GM18498 (cell line): ENCODE results near the gene TFDP2.
"Not testable (repeated sequence)": the region's sequence is repeated elsewhere in the genome, so short reads cannot be mapped to it uniquely, and the experiment has no call there.

Experiments
- ATAC-seq: cut with Tn5 transposase; IDR thresholded peaks from one replicate; pipeline ENCODE4 v1.9.1; 2021; ENCODE audit warnings: mild to moderate bottlenecking, moderate library complexity; ENCODE audit not compliant: unreplicated experiment

The TFDP2 gene, protein sequence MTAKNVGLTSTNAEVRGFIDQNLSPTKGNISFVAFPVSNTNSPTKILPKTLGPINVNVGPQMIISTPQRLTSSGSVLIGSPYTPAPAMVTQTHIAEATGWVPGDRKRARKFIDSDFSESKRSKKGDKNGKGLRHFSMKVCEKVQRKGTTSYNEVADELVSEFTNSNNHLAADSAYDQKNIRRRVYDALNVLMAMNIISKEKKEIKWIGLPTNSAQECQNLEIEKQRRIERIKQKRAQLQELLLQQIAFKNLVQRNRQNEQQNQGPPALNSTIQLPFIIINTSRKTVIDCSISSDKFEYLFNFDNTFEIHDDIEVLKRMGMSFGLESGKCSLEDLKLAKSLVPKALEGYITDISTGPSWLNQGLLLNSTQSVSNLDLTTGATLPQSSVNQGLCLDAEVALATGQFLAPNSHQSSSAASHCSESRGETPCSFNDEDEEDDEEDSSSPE

DNA sequence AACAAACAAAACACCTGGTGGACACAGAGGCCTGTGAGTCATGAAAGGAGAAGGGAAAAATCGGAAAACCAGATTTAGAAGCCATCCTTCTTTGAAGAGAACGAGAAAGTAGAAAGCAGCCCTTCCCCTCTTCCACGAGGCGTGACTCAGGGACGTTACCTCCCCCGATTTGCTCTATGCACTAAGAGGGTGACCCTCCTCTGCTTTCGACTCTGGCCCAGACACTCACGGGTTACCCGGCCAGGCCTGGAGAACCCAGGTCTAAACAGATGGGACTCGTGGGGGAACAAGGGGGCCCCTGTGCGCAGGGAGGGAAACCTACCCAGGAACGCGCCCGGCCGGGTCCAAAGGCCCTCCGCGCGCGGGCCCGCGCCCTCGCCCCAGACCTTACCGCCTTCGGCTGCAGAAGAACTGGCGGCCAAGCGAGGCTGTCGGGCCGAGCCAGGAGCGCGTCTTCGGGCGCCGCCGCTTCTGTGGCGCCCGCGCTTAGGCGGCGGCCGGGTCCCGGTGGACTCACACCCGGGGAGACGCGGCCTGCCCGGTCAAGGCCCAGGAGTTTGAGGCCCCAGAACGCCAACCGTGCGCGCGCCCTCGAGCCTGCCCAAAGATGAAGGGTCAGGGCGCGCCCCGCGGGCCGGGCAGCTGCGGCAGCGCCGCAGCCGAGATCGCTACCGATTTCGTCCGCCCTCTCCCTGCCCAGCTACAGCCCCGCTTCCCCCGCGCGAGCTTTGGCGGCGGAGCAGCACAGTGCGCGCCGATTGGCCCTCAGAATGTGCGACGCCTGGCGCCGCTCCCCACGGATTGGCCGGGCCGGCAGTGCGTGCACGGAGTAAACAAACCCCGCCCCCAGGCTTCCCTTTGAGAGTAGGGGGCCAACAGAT, at the start of gene TFDP2:
Gene TFDP2, minus strand, starts transcription at position 753 of the 881 bp plus-strand sequence. CDS start 47,795 bp downstream, outside the sequence.
- peak; percentile 100 for ATAC-seq

DNA sequence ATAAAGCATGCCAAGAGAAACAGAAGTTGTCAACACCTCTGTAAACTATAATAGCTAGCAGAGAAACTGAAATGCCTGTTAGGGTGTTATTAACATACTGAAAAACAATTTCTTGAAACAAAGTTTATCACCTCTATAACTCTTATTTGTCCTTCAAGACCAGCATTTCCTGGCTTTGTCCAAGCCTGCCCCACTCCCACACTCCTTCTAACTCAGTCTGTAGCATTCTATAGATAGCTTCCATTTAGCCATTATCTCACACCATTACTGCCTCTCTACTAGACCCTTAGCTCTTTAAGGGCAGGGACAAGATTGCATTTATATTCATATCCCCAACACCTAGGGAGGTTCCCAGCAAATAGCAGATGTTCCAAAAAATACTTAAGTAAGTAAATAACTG, 39.5 kb upstream of the TFDP2 start:
- ATAC-seq, result no peak

DNA sequence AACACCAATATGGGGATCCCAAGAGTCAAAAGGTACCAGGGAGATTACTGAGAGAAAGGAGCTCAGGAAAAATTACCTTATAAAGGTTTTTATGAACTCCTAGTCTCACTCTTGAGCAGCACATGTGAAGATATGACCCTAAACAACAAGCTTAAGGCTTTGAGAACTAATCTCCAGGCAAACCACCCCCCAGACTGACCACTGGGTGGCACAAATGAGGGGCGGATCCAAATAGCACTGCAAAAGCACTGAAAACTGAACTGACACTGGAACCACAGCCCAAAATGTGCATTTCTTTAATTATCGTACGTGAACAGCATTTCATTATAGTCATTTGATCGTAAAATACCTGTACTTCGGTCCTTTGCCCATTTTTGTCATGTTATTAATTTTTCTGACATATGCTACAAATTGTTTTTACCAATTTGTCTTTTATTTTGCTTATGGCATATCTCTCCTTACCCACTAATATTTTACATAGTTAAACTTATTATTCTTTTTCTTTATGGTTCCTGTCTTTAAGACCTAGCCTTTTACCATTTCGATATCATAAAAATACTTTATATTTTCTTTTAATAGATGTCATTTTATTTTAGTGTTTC, 31.5 kb upstream of the TFDP2 start:
- no peak for ATAC-seq

DNA sequence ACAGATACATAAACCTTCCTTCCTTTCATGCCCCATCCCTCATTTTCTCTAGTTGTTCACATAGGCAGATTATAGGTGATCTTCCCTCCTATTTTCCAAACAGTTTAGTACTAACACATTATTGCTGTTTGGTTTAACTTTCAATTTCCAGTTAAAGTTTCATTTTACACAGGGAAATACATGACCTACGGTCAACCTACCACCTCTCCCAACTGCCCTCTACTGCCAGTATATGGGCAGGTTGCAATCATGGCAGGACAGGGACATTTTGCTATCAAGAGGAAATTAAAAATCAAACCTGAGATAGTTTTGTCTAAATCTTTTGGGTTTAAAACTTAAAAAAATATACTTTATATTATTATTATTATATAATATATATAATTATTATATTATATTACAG, 26.1 kb upstream of the TFDP2 start:
- ATAC-seq, result no peak

DNA sequence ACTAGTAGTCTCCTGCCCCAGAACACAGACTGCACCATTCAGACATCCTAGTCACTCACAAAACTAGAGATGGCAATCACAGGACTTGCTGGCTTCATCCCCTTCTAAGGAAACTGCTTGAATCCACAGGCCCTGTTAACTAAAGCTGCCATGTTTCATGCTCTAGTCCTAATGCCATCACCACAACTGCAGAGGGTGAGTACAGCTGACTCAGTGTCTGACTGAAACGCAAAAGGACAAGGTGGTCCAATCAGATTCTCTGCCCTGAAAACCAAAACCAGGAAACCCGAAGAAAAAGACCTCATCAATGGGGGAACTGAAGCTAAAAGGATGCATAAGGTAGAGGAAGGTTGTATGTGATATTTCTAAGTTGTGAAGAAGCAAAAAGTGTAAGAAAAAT, 25.2 kb upstream of the TFDP2 start:
- no peak for ATAC-seq

DNA sequence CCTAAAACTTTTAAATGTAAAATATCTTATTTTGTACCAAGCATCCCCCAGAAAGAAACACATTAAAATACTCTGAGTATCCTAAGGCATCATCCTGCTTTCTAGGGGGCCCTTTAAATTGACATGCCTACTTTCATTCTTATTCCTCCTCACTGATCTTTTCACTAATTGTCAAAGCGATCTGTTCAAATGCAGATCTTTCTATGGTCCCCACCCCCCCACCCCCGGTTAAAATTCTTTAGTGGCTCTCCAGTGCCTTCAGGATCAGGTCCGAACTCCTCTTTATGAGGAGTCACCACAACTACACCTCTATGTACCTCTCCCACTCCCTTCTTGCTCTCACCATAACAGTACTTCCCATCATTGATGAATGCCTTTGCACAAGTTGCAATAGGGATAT, 19.2 kb upstream of the TFDP2 start:
- no peak for ATAC-seq

DNA sequence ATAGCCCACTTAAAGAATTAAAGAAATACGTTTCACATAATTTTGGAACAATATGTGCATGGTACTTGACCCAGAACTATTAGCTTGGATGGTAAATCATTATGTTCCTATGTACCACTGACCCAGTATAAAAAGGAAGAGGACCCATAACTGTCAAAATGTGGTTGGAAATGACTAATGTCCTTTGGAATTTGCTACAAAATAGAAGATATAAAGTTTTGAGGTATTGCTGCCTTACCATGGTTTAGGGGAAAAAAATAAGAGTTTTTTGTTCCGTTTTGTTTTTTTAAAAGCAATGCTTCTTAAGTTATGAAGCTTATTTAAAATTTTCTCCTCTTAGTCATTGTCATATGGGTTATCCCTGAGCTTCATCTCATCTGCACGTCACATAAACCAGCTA, 15.8 kb upstream of the TFDP2 start:
- ATAC-seq, result no peak

DNA sequence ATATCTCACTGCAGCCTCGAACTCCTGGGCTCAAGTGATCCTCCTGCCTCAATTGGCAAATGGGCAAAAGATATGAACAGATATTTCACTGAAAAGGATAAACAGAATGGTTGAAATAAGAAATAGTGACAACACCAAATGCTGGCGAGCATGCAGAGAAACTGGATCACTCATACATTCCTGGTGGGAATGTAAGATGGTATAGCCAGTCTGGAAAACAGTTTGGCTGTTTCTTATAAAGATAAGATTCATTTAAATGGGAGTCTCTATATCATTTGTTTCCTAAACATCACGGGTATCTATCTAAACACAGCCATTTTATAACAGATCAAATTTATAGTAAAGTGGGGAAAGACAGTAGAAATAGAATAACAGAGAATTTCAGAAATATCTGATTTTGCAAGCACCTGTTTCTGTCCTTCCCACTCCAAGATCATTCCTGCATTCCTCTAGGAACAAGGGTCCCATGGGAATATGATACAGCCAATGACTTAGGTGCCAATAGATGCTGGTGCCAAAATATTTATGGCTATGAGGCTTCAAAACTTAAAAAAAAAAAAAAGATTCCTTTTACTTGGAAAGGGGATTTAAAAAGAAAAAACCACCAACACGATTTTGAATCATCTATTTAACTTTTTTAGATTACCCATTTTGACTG, 9.9 kb upstream of the TFDP2 start:
- no peak for ATAC-seq

DNA sequence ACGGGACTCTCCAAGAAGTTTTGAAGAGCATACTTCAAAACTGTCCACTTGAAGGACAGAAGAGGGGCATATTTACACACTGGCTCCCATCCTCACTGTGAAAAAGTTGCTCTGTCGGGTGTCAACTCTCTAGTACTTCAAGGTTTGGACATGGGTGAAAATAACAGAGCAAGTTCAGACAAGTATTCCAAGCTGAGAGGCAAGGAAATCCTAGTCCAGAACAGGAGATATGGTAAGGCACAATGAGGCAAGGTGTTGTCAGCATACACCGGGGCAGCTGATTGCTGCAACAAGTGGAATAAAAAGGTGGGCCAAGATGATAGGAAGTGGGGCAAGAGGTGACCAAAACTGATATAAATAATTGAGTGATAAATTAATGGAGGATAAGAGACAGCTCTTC, 4.8 kb upstream of the TFDP2 start:
- no peak for ATAC-seq

DNA sequence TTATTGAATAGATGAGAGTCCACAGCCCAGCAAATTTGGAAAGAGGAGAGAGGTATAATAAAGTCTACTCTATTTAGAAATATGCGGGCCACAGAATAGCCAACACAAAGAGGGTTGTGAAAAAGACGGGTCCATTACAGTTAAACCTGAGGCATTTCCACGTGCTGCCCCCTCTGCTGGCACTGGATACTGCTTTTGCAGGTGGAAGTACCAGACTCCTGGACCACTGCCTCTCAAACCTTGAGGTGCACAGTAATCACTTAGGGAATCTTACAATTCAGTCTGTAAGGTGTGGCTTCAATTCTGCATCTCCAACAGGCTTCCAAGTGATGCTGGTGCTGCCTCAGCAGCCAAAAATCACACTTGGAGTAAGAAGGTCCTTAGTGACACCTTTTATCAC, 3.0 kb upstream of the TFDP2 start:
- ATAC-seq, result no peak

DNA sequence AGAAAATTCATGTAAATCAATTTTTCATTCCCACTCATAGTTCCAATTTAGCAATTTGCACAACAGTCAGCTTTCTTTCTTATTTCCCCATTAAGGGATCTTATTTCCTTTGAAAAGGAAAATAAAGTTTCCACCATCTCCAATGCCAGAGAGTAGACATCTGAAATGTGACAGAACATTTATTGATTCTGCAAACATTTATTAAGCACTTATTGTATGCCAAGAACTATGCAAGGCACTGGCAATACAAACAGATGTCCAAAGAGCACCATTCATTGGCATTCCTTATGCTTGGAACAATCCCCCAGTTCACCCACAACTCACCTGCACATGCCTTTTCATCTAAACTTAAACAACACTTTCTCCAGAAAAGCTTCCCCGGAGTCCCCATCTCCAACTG, 2.5 kb upstream of the TFDP2 start:
- no peak for ATAC-seq

DNA sequence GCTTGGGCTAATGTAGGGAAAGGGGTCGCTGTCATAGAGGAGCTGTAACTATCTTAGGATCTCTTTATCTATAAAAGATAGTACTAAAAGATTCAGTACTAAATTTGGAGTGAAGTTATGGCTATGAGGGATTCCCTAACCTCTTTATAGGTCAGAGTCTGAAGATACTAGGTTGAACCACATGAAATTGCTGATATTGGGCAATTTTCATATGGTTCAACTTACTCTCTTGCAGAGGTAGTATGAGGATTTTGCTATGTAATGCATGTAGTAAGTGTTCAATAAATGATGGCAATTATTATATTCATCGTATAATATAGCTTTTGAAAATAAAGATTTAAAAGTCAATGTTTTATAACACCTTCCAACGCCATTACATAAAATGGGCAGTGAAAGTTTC, 1.9 kb upstream of the TFDP2 start:
- ATAC-seq, result no peak

DNA sequence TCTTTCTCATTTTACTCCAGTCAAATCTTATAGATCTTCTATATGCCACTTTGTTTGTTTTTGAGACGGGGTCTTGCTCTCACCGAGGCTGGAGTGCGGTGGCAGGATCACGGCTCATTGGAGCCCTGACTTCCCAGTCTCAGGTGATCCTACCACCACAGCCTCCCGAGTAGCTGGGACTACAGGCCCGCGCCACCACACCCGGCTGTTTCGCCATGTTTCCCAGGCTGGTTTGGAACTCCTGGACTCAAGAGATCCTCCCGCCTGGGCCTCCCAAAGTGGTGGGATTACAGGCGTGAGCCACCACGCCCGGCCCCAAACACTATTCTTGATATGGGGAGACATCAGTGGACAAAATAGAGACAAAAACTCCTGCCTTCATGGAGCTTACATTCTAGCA, 927 bp upstream of the TFDP2 start:
- ATAC-seq, result no peak

DNA sequence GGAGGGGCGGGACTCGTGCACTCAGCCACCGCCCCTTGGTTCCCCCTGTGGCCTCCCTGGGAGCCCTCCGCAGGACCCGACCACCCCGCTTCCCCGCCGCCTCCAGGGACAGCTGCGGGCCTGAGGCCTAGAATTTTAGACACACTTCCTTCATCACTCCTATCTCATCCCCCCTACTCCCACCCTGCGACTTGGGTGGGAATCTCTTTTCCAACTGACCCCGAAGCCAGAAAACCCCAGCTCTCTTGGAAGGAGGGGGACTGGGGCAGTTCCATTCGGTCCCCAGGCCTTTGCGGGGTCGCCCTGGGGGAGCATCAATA, 289 bp upstream of the TFDP2 start:
- no peak for ATAC-seq

DNA sequence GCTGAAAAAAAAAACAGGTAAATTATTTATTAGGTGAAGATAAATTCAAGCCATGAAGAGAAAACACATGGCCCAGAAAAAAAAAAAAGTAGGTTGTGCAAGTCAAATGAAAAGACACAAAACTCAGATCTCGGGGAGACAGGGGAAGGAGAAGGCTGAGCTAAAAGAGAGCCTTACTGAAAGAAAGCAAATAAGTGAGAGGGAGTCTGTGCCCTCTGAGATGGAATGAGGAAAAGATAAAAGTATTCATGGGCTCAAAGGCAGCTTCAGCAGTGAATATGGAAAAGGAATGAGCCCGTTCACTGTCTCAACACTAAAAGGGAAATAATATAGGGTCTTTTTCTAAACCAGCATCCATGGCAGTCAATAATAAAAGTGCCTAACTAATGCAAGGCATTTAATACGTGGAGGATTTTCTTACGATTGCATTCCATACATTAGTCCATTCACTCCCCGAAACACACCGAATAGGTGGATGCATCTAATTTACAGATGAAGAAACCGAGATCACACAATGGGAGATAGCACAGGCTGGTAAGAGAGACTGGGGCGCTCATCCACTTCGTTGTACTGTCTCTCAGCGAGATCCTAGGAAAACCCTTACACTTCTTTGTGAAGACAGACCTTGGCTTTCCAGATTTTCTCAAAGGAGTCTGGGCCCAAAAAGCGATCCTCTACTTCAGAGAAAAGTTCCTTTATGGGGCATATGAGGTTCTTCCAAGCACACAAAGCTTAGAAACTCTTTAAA, 1.1 kb downstream of the TFDP2 start:
- no peak for ATAC-seq

DNA sequence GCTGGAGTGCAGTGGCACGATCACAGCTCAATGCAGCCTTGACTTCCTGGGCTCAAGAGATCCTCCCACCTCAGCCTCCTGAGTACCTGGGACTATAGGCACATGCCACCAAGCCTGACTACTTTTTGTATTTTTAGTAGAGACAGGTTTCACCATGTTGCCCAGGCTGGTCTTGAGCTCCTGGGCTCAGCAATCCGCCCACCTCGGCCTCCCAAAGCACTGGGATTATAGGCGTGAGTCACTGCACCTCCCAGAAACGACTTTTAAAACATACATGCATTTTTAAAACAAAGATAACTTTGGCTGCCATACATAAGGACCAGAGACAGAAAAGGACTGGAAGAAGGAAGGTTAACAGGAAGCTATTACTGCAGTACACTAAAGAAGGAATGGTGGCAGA, 4.8 kb downstream of the TFDP2 start:
- not testable (repeated sequence) for ATAC-seq

DNA sequence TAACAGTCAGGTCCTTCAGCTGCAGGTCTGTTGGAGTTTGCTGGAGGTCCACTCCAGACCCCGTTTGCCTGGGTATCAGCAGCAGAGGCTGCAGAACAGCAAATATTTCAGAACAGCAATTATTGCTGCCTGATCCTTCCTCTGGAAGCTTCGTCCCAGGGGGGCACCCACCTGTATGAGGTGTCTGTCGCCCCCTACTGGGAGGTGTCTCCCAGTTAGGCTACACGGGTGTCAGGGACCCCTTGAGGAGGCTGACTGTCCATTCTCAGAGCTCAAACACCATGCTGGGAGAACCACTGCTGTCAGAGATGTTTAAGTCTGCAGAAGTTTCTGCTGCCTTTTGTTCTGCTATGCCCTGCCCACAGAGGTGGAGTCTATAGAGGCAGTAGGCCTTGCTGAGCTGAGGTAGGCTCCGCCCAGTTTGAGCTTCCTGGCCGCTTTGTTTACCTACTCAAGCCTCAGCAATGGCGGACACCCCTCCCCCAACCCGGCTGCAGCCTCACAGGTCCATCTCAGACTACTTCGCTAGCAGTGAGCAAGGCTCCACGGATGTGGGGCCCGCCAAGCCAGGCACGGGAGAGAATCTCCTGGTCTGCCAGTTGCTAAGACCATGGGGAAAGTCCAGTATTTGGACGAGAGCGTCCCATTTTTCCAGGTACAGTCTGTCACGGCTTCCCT, 8.6 kb downstream of the TFDP2 start:
- not testable (repeated sequence) for ATAC-seq

DNA sequence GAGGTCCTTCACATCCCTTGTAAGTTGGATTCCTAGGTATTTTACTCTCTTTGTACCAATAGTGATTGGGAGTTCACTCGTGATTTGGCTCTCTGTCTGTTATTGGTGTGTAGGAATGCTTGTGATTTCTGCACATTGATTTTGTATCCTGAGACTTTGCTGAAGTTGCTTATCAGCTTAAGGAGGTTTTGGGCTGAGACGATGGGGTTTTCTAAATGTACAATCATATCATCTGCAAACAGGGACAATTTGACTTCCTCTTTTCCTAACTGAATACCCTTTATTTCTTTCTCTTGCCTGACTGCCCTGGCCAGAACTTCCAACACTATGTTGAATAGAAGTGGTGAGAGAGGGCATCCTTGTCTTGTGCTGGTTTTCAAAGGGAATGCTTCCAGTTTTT, 12.3 kb downstream of the TFDP2 start:
- not testable (repeated sequence) for ATAC-seq

DNA sequence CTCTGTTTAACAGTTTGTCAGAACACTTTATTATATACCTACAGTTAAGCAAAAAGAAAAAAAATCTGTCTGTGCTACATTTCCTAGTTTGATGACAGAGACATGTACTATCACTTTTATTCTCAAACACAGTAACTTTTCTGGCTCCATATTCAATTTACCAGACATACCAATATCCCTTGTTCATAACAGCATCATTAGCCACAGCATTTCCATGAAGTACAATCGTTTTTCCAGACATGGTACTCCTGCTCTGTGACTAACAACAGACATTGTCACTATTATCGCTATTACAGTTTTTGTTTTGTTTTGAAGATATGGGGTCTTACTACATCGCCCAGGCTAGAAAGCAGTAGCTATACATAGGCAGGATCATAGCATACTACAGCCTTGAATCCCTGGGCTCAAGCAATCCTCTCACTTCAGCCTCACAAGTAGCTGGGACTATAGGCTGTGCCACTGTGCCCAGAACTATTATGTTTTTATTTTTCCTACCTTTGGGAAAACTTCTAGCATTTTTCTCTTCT, 14.5 kb downstream of the TFDP2 start:
- no peak for ATAC-seq
